Dermis microvascular lymphatic vessel endothelial cell (primary cell): ENCODE measurements around the gene MEPE. TPM values are rescaled to one million over a fixed set of nuclear protein-coding genes. Genes with fewer than 3 reads are reported as not detected.
"Not testable (repeated sequence)": the region's sequence is repeated elsewhere in the genome, so short reads cannot be mapped to it uniquely, and the experiment has no call there.

Source experiments
- DNase-seq, 2 donors: peaks; one replicate each; pipeline versions ENCODE4 v3.0.0 to v3.0.0-alpha.2; 2010; ENCODE audit warnings: low read depth in 2 of 2
- total RNA-seq: library from RNA; depleted of rRNA; stranded (reverse); fragments of >200 nt; gene quantifications from 2 replicates; pipeline ENCODE4 v1.2.1, GENCODE V29; 2014

Gene MEPE
- total RNA-seq, 1 donor from 2014 or later: not detected

DNA sequence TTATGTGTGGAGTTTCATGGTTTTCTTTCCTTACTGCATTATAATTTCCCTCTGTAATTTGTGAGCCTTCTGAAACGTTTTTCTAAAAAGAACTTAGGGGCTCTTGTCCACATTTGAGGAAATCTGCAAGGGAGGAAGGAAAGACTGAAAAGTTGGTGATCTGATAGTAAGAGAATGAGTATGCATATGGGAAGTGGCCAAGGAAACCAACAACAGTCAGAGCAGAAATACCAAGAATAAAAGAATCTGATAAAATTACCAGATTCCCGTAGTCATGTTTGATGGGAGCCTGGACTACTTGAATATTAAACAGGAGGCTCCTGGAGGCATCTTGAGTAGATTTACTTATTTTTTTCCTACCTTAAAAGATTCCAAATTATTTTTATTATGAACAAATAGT lies 50.1 kb downstream of the MEPE start:
- DNase-seq: no peak

DNA sequence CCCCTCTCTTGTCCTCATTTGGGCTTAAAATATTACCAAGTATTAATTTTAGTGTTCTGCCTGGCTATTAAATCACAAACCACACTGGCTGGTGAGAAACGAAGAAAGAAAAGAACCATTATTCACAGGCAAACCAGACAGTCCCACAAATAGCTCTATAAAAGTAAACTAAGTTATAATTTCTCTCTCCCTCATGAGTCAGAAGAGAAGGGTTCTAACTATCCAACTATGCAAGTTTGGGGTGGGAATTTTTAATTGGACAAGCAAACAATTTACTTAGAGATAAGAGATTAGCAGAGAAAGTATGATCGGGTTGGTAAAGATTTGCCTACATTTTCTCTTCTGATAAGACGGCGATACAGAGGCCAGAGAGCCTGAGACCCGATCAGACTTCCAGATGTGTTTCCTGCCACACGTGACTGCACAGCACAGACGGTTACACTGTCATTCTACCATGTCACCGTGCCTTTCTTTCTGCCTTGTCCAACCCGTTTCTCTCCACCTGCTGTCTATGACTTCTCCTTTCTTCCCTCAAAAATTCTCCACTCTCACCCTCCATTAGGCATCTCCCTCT lies 52.3 kb downstream of the MEPE start:
- no peak for DNase-seq

DNA sequence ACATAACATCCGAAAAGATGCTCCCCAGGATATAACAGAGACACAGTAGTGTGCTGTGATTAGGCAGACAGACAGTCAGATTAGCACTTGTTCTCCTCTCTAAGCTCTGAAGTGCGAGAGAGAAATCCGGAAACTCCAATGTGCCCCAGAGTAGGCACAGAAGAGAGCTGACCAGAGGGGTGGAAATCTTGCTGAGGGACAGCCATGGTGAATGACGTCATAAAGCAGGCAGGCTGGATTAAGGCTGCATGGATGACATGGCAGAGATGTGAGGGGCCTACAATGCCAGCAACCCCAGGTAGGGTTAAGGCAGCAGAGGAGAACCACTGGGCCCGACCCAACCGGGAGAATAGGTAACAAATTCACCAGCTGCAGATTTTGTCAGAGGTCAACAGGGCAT lies 53.3 kb downstream of the MEPE start:
- no peak for DNase-seq

DNA sequence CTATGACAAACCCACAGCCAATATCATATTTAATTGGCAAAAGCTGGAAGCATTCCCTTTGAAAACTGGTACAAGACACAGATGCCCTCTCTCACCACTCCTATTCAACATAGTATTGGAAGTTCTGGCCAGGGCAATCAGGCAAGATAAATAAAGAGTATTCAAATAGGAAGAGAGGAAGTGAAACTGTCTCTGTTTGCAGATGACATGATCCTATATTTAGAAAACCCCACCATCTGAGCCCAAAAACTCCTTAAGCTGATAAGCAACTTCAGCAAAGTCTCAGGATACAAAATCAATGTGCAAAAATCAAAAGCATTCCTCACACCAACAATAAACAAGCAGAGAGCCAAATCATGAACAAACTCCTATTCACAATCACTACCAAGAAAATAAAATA lies 58.0 kb downstream of the MEPE start:
- DNase-seq: not testable (repeated sequence)

DNA sequence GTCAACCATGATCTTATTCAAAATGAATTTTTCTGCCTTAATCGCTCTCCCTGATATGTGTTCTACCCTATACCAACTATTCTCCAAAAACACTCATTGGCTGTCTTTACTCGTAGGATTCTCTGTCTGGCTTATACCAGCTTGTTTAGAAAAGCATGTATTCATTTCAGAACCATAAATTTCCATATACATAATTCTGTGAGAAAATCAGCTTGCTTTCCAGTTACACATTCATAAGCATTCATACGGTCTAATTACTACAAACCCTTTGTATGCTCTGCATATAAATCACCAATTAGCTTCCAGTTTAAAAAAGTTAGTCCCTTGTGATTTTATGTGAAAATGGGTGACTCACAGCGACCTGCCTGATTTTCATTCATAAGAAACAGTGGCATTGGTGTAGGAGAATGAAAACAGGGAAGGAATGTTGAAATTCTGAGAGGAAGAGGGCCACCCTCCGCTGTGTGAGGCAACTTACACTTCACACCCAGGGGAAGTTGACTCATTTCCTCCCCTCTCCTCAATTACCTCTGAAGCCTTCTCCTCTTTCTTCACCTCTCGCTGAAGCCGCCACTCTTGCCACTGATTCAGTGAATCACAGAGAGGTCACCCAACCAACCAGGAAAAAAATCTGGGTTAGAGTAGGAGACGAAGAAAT lies 63.3 kb downstream of the MEPE start:
- DNase-seq: peak in 1 of 2 donors; percentile 61

Other genes with a start within 250 kb of the MEPE start
- not detected in 2 replicates for gene DSPP, start 224.4 kb upstream of the MEPE start, total RNA-seq
- not detected in 2 replicates for gene DMP1, start 182.7 kb upstream of the MEPE start, total RNA-seq
- gene IBSP, start 33.4 kb upstream of the MEPE start, total RNA-seq: not detected in 2 replicates
- not detected in 2 replicates for gene SPP1, start 142.7 kb downstream of the MEPE start, total RNA-seq
- gene PKD2, start 174.7 kb downstream of the MEPE start, total RNA-seq: 20.6 and 23.0 TPM in 2 replicates